ENCODE results near the gene WASHC4.

Gene WASHC4, protein sequence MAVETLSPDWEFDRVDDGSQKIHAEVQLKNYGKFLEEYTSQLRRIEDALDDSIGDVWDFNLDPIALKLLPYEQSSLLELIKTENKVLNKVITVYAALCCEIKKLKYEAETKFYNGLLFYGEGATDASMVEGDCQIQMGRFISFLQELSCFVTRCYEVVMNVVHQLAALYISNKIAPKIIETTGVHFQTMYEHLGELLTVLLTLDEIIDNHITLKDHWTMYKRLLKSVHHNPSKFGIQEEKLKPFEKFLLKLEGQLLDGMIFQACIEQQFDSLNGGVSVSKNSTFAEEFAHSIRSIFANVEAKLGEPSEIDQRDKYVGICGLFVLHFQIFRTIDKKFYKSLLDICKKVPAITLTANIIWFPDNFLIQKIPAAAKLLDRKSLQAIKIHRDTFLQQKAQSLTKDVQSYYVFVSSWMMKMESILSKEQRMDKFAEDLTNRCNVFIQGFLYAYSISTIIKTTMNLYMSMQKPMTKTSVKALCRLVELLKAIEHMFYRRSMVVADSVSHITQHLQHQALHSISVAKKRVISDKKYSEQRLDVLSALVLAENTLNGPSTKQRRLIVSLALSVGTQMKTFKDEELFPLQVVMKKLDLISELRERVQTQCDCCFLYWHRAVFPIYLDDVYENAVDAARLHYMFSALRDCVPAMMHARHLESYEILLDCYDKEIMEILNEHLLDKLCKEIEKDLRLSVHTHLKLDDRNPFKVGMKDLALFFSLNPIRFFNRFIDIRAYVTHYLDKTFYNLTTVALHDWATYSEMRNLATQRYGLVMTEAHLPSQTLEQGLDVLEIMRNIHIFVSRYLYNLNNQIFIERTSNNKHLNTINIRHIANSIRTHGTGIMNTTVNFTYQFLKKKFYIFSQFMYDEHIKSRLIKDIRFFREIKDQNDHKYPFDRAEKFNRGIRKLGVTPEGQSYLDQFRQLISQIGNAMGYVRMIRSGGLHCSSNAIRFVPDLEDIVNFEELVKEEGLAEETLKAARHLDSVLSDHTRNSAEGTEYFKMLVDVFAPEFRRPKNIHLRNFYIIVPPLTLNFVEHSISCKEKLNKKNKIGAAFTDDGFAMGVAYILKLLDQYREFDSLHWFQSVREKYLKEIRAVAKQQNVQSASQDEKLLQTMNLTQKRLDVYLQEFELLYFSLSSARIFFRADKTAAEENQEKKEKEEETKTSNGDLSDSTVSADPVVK

GRCh38 chr12:105107494-105108371, at the start of gene WASHC4:
WASHC4 (plus strand) TSS chr12:105107731; CDS start chr12:105107801, 70 bp downstream.
- peak; percentile 94 for DNase-seq

DNA sequence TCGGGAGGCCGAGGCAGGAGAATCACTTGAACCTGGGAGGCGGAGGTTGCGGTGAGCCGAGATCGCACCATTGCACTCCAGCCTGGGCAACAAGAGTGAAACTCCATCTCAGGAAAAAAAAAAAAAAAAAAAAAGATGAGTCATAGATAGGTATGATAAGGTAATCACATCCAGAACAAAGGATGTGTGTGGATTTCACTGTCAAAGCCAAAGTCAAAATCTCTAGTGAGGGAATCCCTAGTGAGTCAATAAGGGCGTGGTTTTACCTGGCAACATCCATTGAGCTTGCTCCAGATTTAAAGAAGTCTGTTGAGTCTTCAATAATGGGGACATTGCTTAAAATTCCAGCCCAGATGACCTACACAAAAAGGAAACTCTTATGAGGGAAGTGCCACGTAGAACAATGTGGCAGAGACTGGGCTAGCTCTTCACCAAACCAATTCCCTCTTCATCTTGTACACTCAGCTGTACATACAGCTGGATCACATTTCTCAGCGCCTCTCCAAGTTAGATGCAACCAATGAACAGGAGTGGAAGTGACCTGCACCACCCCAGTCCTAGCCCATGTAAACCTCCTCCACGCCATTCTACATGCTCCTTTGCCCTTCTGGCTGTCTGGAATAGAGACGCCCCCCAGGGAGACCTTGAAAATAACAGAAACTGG, 46.7 kb upstream of the WASHC4 start:
- DNase-seq: no peak

- no peak for DNase-seq
Measured at GRCh38 chr12:105064564-105065178, 42.9 kb upstream of the WASHC4 start.

GRCh38 chr12:105067511-105068031, 40.0 kb upstream of the WASHC4 start:
- DNase-seq: no peak

DNA sequence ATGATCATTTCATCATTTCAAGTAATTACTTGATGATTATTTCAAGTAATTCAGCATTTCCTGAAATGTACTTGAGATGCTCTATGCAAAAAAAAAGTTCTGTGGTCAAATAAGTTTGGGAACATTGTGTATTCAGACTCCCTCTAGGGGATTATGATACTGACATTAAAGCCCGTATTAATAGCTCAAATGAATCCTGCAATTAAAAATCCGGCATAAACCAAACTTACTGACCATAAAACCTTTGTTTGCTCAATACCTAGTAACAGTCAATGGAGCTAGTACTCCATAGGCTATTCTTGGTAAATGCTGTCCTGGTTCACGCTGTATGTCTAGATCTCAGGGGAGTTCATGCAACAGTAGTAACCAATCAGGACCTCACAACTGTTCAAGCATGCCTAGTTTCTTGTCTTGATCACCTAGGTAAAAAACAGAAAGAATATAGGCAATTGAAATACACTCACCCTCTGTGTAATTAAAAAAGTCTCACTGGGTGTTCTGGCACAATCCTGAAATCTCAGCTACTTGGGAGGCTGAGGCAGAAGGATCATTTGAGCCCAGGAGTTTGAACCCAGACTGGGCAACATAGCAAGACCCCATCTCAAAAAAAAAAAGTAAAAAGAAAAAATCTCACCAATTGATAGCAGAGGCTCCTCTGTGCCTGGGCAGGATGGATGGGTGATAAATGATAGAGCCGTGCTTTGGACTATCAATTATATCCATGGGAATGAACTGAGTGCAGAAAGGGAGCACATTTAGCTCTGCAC, 37.4 kb upstream of the WASHC4 start:
- DNase-seq: no peak

- no peak for DNase-seq
Measured at GRCh38 chr12:105071981-105072380, 35.5 kb upstream of the WASHC4 start.

- no peak for DNase-seq
Measured at GRCh38 chr12:105072888-105073488, 34.5 kb upstream of the WASHC4 start.

- no peak for DNase-seq
Measured at GRCh38 chr12:105076098-105076497, 31.4 kb upstream of the WASHC4 start.

DNA sequence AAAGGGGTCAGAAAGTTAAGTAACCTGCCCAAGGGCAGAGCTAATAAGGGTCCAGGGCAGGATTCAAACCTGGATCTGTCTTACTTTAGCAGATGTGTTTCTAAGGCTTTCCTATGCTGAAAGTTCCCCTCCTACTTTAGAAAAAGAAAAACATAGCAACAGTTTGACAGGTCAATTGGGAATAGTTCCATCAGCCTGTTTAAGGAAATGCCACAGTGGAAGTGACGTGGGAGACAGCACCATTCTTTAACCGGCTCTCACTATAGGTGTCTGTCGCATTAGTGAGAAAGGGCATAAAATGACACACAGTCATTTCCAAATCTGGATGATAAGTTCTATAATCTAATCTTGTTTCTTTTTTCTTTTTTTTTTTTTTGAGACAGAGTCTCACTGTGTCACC, 30.6 kb upstream of the WASHC4 start:
- no peak for DNase-seq

DNA sequence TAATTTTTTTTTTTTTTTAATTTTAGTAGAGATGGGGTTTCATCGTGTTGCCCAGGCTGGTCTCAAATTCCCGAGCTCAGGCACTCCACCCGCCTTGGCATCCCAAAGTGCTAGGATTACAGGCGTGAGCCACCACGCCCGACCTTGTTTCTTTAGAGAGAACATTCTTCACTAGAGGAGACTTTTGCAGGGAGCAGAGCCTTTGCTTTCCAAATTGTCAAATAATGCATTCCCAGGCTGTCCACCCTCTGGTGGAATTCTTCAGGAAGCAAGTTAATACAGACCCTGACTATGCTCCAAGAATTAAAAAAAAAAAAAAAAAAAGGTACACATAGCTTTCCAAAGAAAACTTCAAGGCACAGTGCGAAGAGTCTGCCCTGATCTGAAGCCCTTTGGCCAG, 30.1 kb upstream of the WASHC4 start:
- no peak for DNase-seq

- no peak for DNase-seq
Measured at GRCh38 chr12:105078712-105079570, 28.6 kb upstream of the WASHC4 start.

DNA sequence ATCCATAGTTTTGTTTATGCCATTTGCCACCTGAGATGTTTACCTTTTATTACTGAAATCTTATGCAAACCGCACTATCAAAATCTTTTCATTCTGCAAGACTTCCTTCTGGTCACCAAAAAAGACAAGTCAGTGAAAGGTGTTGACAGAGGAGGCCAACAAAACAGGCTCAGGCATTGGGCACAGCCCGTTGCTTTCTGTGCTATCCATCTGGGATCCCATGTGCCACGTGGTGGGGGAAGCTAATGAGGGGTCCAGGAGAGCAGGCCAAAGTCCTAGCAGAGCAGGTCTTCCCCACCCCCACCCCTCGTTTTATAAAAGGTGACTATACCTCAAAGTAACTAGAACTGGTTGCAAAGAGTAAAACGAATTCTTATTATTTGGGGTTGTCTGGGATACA, 24.5 kb upstream of the WASHC4 start:
- no peak for DNase-seq

DNA sequence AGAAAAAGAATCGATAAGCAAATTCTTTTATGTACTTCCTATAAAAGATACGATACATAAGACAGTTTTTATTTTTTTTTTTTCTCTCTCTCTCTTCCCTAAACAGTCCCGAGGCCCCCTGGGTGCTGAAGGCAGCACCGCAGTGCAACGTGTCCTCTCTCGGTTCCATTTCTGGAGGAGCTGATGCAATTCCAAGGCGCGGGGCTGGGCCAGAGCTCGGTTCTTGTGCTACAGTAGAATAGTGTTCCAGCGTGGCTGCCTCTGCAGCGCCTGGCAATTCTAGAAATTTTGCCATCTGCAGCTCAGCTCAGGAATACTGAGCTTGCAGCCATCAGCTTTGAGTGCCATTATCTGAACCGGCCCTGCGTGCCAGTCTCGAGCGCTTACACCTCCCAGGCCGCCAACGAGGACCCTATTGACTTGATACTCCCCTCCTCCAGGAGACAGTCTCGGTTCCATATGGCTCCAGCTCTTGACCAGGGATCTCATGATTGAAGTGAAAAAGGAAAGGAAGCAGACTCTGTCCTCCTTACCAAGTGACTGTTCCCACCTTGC, 23.9 kb upstream of the WASHC4 start:
- no peak for DNase-seq

- DNase-seq: peak; percentile 42
Measured at GRCh38 chr12:105084251-105085250, 23.0 kb upstream of the WASHC4 start, which contains the start of gene ALDH1L2. ALDH1L2 (minus strand) TSS chr12:105084458; CDS start chr12:105084436, 22 bp downstream.

DNA sequence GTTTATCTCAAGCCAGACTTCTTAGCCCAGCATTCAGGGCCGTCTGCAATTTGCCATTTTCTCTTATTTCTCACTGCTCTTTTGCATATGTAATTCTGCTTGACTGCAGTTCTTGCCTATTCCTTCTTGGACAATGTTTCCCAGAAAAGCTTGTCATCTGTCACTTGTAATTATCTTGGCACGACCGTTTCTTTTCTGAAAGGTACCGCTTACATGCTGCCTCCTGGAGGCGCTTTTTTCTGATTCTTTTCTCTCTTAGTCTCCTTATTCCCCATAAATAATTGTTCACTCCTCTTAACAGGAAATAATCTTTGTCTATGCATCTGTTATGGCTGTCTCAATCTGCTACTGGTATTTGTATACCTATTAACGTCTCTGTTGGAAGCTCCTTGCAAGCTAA, 22.0 kb upstream of the WASHC4 start:
- DNase-seq: no peak

DNA sequence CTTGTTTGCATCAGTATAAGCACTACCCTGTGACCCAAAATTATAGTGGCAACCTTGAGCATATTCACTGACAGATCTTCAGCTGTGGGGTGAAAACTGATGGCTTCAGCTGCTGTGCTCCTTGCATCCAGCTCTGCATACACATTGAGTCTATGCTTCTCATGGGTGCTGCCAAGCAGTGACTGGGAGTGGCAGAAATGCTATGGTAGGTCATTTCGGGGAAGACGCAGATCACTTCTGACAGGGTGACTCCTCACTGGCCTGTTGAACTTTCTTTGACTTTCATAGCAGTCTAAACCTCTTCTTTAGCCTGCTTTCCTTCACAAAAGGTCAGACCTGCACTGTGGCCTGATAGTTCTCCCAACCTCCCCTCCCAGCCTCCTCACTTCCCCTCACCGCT, 17.7 kb upstream of the WASHC4 start:
- DNase-seq: no peak

- no peak for DNase-seq
Measured at GRCh38 chr12:105090361-105090760, 17.2 kb upstream of the WASHC4 start.
